Natural killer cell treated with Interleukin-12 subunit alpha and Interleukin-12 subunit beta and Interleukin-15 and Interleukin-18, amount 100 ng/mL, for 72 hours (primary cell): ENCODE measurements around the gene SRGAP3. TPM values are rescaled to one million over a fixed set of nuclear protein-coding genes. Genes with fewer than 3 reads are reported as not detected.

Experiments used
- ATAC-seq, 2 donors: fragments of 150-1000 bp; cut with Tn5 transposase in 1 of 2; sonication (Bioruptor Pico), chemical (Tn5 transposase) in 1 of 2; 2 replicates each; pipeline ENCODE4 v1.10.0; 2021
- DNase-seq: peaks from one replicate; pipeline ENCODE4 v3.0.0; 2022; ENCODE audit warnings: low spot score
- H3K27ac Mint-ChIP-seq, 2 donors: 1 replicate in 1 of 2; 2 replicates in 1 of 2; pipeline ENCODE4 v1.8.0; 2022; ENCODE audit warnings: mixed read lengths in 2 of 2, mild to moderate bottlenecking in 1 of 2, moderate library complexity in 1 of 2
- H3K27me3 Mint-ChIP-seq, 2 donors: 1 replicate in 1 of 2; 2 replicates in 1 of 2; pipeline ENCODE4 v1.8.0; 2022; ENCODE audit warnings: mixed read lengths in 2 of 2
- H3K36me3 Mint-ChIP-seq: one replicate; pipeline ENCODE4 v1.8.0; 2022; ENCODE audit warnings: mixed read lengths
- H3K4me1 Mint-ChIP-seq, 2 donors: 1 replicate in 1 of 2; 2 replicates in 1 of 2; pipeline ENCODE4 v1.8.0; 2022; ENCODE audit warnings: low read depth in 2 of 2, mixed read lengths in 2 of 2, mild to moderate bottlenecking in 1 of 2
- H3K4me3 Mint-ChIP-seq: one replicate; pipeline ENCODE4 v1.8.0; 2022; ENCODE audit warnings: mixed read lengths
- H3K9me3 Mint-ChIP-seq: 2 replicates; pipeline ENCODE4 v1.8.0; 2022; ENCODE audit warnings: mixed read lengths
- total RNA-seq, 2 donors: library from RNA; stranded (reverse); gene quantifications; one replicate each; pipeline ENCODE4 v1.2.3, GENCODE V29; 2022

The SRGAP3 gene
- total RNA-seq, 2 donors from 2014 or later, result 0.33 to 1.6 TPM

DNA sequence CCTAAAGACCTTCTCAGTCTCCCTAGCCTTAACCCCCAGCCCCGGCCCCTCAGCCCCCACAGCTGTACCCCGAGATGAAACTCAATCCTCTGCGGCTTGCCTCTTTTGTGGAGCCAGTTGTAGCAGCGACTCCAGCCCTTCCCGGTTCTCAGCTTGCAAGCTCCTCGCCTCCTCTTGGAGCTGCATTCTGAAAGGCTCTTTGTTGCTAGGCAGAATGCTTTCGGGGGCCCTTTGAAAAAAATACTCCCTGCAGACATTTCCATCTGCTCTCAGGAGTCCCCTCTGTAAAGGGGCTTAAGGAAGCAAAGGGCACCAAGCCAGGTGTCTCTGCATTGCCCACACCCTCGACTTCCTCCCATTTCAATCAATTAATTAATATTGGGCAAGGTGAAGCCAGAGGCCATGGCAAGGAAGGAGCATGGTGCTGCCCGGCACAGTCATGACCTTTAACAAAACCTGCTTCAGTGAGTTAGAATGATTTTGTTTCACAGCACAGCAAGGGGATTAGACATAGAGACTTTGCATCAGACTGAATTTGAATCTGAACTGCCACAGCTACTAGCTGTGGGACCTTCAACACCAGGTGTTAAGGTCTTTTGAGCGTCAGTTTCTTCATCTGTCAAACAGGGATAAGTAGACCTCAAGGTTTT, 65.5 kb downstream of the SRGAP3 start:
- Mint-ChIP-seq H3K4me3 (no peak overlapping the region), H3K27ac (no peak overlapping the region), H3K4me1 (peaks cover 18% of the 10 kb centered on the region in 2 donors), H3K9me3 (no peaks in the 10 kb centered on the region), H3K27me3 (peaks cover 0 to 3% of the 10 kb centered on the region in 2 donors), H3K36me3 (no peaks in the 10 kb centered on the region)
- no peak for DNase-seq
- ATAC-seq, result no peak

DNA sequence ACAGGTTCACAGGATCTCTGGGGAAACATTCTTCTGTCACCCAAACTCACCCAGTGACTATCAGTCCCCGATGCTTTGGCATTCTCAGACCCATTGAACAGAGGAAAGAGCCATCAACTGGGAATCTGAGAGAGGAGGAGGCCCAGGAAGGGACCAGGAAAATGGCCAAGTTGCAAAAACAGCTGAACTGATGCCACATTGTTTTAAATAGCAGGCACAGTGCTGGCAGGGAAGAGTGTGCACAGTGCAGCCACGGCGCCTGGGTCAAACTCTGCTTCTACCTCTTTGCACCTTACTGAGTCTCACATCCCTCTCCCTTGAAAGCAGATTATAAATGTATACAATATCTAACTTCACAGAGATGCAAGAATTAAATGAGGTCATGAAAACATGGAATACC, 66.4 kb downstream of the SRGAP3 start:
- no peak for DNase-seq
- ATAC-seq, result no peak
- H3K27me3 Mint-ChIP-seq, result peaks cover 0 to 3% of the 10 kb centered on the region in 2 donors
- no peak overlapping the region for H3K27ac Mint-ChIP-seq
- no peak overlapping the region for H3K4me3 Mint-ChIP-seq
- no peaks in the 10 kb centered on the region for H3K36me3 Mint-ChIP-seq
- H3K4me1 Mint-ChIP-seq, result peaks cover 25% of the 10 kb centered on the region in 2 donors
- no peaks in the 10 kb centered on the region for H3K9me3 Mint-ChIP-seq

DNA sequence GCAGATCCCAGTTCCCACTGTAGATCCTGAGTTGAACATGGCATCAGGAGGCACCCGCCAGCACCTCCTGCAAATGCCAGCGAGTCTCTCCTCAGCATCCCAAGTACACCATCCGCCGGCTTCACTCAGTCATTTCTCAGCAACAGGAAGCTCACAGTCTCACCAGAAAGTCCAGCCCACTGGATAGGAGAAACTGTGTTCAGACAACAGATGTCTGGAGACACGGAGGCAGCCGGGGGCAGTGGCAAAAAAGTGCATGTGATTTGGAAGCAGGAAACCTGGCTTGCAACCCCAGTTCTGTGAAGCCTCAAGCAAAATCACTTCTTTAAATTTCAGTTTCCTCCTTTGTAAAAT, 68.7 kb downstream of the SRGAP3 start:
- Mint-ChIP-seq H3K27ac (peak overlapping the region; percentile 52 to 56), H3K4me3 (peak overlapping the region; percentile 77), H3K9me3 (no peaks in the 10 kb centered on the region), H3K27me3 (no peaks in the 10 kb centered on the region), H3K36me3 (no peaks in the 10 kb centered on the region), H3K4me1 (peaks cover 25 to 30% of the 10 kb centered on the region in 2 donors)
- DNase-seq (no peak), ATAC-seq (peak in 1 of 2 donors; percentile 15)

DNA sequence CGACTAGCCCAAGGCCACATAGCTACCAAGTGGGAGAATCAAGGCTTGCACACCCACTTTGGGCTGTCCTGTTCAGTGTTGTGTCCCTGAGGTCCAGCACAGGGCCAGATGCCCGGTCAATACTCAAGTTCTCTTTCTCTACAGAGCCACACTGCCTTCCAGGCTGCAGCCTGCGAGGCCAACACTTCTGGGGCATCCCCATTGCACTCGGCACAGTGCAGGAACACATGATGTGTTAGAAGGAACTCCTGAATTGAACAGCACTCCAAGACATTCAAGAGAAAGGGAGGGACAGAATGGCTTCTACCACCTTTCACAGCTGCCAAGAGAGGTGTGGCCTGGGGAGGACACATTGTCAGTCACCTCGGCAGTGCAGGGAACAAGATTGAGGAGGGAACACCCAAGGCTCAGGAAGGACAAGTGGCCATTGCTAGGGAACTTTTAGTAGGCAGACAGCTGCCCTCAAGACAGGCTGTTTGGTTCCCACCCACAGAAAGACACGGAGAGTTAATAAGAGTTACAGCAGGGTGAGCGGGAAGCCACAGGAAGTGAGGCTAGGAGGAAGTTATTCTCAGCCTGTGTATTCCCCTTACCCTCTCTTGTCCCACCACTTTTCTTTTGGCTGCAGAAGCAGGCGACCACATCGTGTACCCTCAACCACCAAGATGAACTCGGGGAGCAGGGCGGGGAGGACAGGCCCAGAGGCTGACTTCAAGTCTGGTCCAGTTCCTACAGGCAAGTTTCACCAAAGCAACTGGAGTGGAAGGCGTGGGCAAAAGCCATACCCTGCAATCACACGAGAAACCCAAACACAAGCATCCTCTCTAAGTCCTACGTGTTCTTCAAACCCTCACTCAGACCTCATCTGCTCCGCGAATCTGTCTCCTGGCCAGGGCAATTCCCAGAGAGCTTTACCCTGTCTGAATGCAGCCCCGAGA, 69.4 kb downstream of the SRGAP3 start:
- peaks cover 25 to 30% of the 10 kb centered on the region in 2 donors for H3K4me1 Mint-ChIP-seq
- H3K27me3 Mint-ChIP-seq, result no peaks in the 10 kb centered on the region

DNA sequence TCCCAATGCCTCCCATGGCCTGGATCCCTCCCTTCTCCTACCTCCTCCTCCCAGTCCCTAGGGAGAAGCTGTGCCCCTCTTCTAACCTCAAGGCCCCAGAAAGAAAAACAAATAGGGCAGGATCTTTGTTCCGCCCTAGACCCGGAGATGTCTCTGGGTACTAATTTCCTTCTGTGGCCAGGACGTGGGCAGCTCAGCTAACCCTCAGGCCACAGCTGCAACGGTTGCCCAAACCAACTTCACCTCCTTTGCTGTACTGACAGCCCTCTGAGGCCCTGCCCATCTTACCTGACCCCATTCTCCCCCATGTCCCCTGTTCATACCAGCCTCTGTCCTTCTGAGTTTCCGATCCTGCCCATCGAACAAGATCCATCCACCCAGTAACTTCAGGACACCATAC, 70.7 kb downstream of the SRGAP3 start:
- H3K4me3 Mint-ChIP-seq, result peak overlapping the region; percentile 15
- H3K9me3 Mint-ChIP-seq, result no peaks in the 10 kb centered on the region
- no peaks in the 10 kb centered on the region for H3K36me3 Mint-ChIP-seq
- DNase-seq (no peak), ATAC-seq (peak in 1 of 2 donors; percentile 51)
- peaks cover 31 to 34% of the 10 kb centered on the region in 2 donors for H3K4me1 Mint-ChIP-seq
- peaks cover 4 to 7% of the 10 kb centered on the region in 2 donors for H3K27me3 Mint-ChIP-seq
- peak overlapping the region; percentile 20 to 56 for H3K27ac Mint-ChIP-seq

More for the DNA sequence above, 69.4 kb downstream of the SRGAP3 start:
- Mint-ChIP-seq H3K9me3 (no peaks in the 10 kb centered on the region), H3K27ac (peak overlapping the region; percentile 52 to 56), H3K4me3 (peak overlapping the region; percentile 77), H3K36me3 (no peaks in the 10 kb centered on the region)
- ATAC-seq (peak; percentile 49 to 78), DNase-seq (no peak)

DNA sequence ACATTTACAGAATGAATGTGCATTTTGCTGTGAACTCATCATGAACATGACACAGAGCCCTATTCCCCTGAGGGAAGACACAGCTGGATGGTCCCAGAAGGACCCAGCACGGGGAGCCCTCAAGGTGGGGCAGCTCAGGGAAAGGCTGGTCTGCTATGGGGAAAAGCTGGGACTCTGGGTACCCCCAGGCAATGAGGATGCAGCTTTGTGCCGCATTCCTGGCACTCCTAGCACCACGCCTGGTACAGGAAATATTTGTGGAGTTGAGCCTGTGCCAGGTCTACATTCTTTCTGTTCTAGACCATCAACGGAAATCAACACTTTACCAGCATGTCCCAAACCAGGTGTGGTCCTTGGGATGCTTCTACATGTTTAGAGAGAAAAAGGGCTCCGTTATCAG, 74.0 kb downstream of the SRGAP3 start:
- Mint-ChIP-seq H3K36me3 (no peaks in the 10 kb centered on the region), H3K9me3 (no peaks in the 10 kb centered on the region), H3K4me1 (peaks cover 39 to 46% of the 10 kb centered on the region in 2 donors), H3K27ac (no peak overlapping the region), H3K4me3 (no peak overlapping the region), H3K27me3 (peaks cover 8 to 9% of the 10 kb centered on the region in 2 donors)
- DNase-seq, result no peak
- no peak for ATAC-seq

DNA sequence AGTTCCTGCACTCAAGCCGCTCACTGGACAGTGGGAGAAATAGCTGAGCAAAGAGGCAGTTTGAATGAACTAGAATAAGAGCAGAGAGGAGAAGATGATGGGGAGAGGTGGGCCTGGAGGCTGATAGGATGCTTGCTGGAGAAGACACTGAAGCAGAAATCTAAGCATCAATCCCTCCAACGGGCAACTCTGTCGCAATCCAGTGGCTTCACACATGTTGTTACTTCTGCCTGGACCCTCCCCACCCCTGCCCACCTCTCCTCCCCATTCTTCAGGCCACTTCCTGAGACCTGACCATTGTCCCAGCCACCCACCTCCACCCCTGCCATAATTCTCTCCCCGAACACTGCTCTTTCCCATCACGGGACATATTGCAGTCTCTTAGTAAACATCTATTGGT, 76.0 kb downstream of the SRGAP3 start:
- ATAC-seq (no peak), DNase-seq (no peak)
- Mint-ChIP-seq H3K9me3 (no peaks in the 10 kb centered on the region), H3K27me3 (peaks cover 9 to 11% of the 10 kb centered on the region in 2 donors), H3K4me1 (peaks cover 36 to 37% of the 10 kb centered on the region in 2 donors), H3K4me3 (no peak overlapping the region), H3K27ac (peak overlapping the region in 1 of 2 donors; percentile 18), H3K36me3 (no peaks in the 10 kb centered on the region)

DNA sequence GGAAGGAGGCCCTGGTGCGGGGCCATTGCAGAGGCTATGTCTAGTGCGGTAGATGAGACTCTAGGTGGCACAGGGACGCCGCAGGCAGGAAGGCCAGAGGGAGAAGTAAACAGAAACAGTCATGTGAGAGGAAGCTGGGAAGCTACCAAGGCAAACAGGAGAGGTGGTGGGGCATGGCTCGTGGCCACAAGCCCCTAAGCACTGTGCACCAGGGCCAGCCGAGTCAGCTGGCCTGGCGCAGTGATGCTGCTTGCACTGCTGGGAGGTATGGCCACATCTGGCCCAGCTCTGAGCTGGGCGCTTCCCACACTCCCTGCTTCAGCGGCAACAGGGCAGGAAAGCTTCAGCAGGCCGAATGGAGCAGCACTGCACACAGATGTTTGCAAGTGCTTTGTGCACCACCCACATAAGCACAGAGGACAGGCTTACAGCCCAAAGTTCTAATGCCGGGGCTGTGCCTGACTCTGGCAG, 76.6 kb downstream of the SRGAP3 start:
- DNase-seq, result no peak
- no peak for ATAC-seq
- Mint-ChIP-seq H3K27me3 (peaks cover 9 to 11% of the 10 kb centered on the region in 2 donors), H3K9me3 (no peaks in the 10 kb centered on the region), H3K4me3 (no peak overlapping the region), H3K36me3 (no peaks in the 10 kb centered on the region), H3K27ac (peak overlapping the region in 1 of 2 donors; percentile 18), H3K4me1 (peaks cover 34 to 36% of the 10 kb centered on the region in 2 donors)

DNA sequence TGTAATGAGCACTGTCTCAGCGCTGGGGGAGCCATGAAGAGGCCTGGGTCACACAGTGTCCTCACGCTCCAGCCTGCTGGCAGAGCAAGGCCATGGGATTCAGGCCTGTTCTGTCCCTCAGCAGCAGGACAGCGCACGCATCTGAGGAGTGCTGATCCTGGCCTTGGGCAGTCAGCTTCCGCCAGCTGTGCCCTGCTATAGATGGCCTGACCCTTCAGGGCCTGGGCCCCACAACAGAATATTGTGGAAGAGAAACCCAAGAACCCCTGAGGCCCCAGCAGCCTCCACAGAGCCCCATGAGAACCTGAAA, 78.6 kb downstream of the SRGAP3 start:
- no peak for DNase-seq
- no peak overlapping the region for H3K4me3 Mint-ChIP-seq
- peaks cover 29 to 36% of the 10 kb centered on the region in 2 donors for H3K4me1 Mint-ChIP-seq
- peaks cover 9 to 11% of the 10 kb centered on the region in 2 donors for H3K27me3 Mint-ChIP-seq
- ATAC-seq, result no peak
- H3K36me3 Mint-ChIP-seq, result no peaks in the 10 kb centered on the region
- H3K9me3 Mint-ChIP-seq, result no peaks in the 10 kb centered on the region
- no peak overlapping the region for H3K27ac Mint-ChIP-seq

DNA sequence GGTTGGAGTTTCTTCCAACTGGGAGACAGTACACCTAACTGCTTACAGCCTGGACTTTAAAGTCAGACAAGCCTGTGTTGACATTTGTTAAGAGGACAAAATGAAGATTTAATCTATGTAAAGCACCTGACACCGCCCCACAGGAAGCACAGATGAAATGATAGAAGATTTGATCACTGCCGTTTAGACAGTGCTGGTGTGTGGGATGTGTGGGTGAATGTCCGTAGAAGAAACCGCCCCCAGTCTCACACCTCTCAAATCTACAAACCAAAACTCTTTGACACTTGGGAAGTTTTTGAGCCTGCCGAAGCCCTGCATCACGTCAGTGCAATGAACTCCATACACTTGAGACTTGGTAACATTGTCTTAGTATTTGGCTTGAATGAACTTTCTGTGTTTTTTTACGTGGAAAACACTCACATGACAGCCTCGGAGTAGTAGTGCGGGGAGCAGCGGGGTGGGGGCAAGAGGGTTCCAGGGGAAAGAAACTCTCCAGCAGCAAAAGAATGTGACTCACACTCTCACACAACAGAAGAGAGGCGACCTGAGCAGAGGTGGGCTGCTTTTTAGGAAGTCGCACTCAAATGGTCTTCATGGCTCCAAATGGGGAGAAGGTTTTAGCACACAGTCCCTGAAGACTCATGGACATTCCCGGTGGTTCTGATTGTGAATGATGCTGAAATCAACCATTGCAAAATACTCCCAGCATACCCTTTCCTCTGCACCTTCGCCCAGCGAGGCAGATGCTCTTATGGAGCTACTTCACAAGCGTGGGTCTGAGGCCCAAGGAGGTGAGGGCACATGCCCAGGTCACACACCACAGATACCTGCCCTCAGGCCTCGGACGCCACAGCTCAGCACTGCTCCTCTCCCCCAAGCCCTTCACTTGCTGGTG, 79.2 kb downstream of the SRGAP3 start:
- Mint-ChIP-seq H3K36me3 (no peaks in the 10 kb centered on the region), H3K4me1 (peaks cover 29 to 36% of the 10 kb centered on the region in 2 donors), H3K9me3 (no peaks in the 10 kb centered on the region), H3K27me3 (peaks cover 9 to 11% of the 10 kb centered on the region in 2 donors), H3K27ac (no peak overlapping the region), H3K4me3 (peak overlapping the region; percentile 10)
- DNase-seq, result no peak
- peak; percentile 62 to 70 for ATAC-seq

DNA sequence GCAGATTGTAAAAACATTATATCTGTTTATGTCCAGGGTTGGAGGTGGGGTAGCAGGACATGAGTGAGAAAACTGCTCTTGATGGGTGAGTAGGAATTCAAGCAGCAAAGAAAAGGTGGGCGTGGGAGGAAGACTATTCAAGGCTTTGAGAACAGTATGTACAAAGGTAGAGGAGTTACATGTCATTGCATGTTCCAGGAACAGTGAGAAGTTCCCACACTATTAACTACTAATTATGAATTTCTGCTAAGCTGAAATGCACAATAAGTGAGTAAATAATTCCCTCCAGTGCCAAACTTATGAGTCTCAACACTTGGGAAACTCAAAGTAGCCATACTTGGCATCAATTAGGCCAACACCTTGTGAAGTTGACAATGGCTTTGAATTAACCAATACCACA, 80.1 kb downstream of the SRGAP3 start:
- no peaks in the 10 kb centered on the region for H3K9me3 Mint-ChIP-seq

DNA sequence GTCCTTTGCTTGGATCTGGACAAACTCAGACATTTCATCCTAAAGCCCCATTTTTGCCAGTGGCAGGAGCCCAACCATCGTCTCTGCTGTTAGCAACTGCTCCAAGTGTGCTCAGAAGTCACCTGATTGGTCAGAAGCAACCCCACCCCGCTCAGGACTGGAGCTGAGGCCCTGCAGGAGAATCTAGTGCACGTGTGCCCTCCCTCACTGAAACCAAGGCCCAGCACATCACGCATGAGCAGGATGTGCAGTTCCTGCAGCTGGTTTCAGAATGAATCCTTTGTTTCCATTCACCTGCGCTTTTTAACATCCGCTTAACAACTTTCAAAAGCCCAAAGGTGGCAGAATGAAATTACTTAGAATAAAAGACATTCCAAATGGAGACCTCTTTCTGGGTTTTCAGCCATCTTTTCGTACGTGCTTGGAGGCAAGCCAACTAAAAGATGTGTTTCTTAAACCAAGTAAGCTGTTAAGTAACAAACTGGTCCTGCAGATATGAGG, 81.2 kb downstream of the SRGAP3 start:
- peak in 1 of 2 donors; percentile 65 for ATAC-seq
- H3K36me3 Mint-ChIP-seq, result no peaks in the 10 kb centered on the region
- no peaks in the 10 kb centered on the region for H3K9me3 Mint-ChIP-seq
- DNase-seq, result no peak
- H3K4me1 Mint-ChIP-seq, result peaks cover 20 to 27% of the 10 kb centered on the region in 2 donors
- H3K4me3 Mint-ChIP-seq, result no peak overlapping the region
- H3K27ac Mint-ChIP-seq, result no peak overlapping the region
- peaks cover 0 to 6% of the 10 kb centered on the region in 2 donors for H3K27me3 Mint-ChIP-seq

More for the DNA sequence above, 80.1 kb downstream of the SRGAP3 start:
- Mint-ChIP-seq H3K36me3 (no peaks in the 10 kb centered on the region), H3K27me3 (peaks cover 8 to 11% of the 10 kb centered on the region in 2 donors), H3K4me1 (peaks cover 29 to 36% of the 10 kb centered on the region in 2 donors), H3K27ac (no peak overlapping the region), H3K4me3 (no peak overlapping the region)
- ATAC-seq (no peak), DNase-seq (no peak)

DNA sequence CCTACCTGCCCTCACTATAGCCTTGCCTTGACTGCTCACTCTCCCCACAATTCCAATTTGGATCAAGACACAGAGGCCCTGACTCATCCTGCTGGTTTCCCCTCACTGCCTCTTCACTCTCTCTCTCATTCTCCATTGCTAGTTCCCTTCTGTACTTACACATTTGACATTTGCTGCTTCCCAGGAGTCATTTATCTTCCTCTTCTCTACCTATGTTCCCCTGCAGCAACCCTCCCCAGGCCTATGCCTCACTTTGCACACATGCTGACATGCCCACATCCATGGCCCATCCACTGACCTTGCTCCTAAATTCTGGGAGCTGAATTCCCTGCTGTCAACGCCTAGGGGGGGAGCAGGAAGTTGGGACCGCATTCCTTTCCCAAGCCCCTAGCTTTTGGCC, 82.2 kb downstream of the SRGAP3 start:
- Mint-ChIP-seq H3K27me3 (peaks cover 0 to 2% of the 10 kb centered on the region in 2 donors), H3K4me3 (no peak overlapping the region), H3K36me3 (no peaks in the 10 kb centered on the region), H3K9me3 (no peaks in the 10 kb centered on the region), H3K27ac (no peak overlapping the region), H3K4me1 (peaks cover 14 to 20% of the 10 kb centered on the region in 2 donors)
- DNase-seq, result no peak
- no peak for ATAC-seq
